Esophagus (tissue), 2 donors: ENCODE measurements around the gene ATP6V1D. TPM values are rescaled to one million over a fixed set of nuclear protein-coding genes. Genes with fewer than 3 reads are reported as not detected.

Source experiments
- H3K27ac ChIP-seq, 2 donors: one replicate each; pipeline ENCODE4 v1.5.1; 2013; ENCODE audit warnings: low read depth in 2 of 2, mild to moderate bottlenecking in 2 of 2, inconsistent platforms in 1 of 2, low read length in 1 of 2, moderate library complexity in 1 of 2
- H3K27me3 ChIP-seq, 2 donors: one replicate each; pipeline ENCODE4 v1.6.1; 2013; ENCODE audit warnings: low read length in 2 of 2, control low read depth in 1 of 2, mild to moderate bottlenecking in 1 of 2; ENCODE audit not compliant: insufficient read depth in 2 of 2, control insufficient read depth in 1 of 2
- H3K36me3 ChIP-seq, 2 donors: one replicate each; pipeline ENCODE4 v1.6.1; 2013; ENCODE audit warnings: low read length in 1 of 2; ENCODE audit not compliant: control insufficient read depth in 2 of 2, insufficient read depth in 2 of 2
- H3K4me1 ChIP-seq, 2 donors: one replicate each; pipeline ENCODE4 v1.6.1; 2013; ENCODE audit warnings: low read length in 1 of 2; ENCODE audit not compliant: control insufficient read depth in 2 of 2, insufficient read depth in 2 of 2
- H3K4me3 ChIP-seq, 2 donors: one replicate each; pipeline ENCODE4 v1.5.1; 2013; ENCODE audit warnings: low read length in 2 of 2, mild to moderate bottlenecking in 2 of 2, low read depth in 1 of 2, moderate library complexity in 1 of 2
- H3K9me3 ChIP-seq, 2 donors: one replicate each; pipeline ENCODE4 v1.6.1; 2013; ENCODE audit warnings: mild to moderate bottlenecking in 2 of 2, low read depth in 1 of 2, low read length in 1 of 2, moderate library complexity in 1 of 2; ENCODE audit not compliant: control insufficient read depth in 2 of 2, insufficient read depth in 1 of 2
- WGBS, 2 donors: extraction: QIAGEN DNeasy Blood & Tissue Kit; methylation state at CpG; one replicate each; pipeline ENCODE4 v1.1.7; 2013; 5-methylcytosine and 5-hydroxymethylcytosine counted together
- polyA plus RNA-seq, 2 donors: library from polyadenylated mRNA; stranded (reverse); fragments of 200-250 nt; gene quantifications; one replicate each; pipeline ENCODE4 v1.2.3, GENCODE V29; 2013
- donor health status: healthy with polysubstance abuse.
- donor health status: Bipolar disorder and iron deficiency.

ATP6V1D gene
- polyA plus RNA-seq, 2 donors: 74.5 to 114 TPM

DNA sequence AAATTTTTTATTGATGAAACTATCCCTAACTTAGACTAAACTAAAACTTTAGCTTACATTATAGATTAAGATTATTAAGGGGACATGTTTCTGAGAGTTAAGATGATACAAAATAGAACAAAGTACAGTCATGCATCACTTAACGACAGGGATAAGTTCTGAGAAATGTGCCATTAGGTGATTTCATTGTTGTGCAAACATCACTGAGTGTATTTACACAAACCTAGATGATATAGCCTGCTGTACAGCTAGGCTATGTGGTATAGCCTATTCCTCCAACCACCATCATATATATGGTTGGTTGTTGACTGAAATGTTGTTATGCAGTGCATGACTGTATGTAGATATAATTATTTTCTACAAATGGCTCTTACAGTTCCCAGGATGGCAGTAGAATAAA is 46.5 kb downstream of the ATP6V1D start:
- Histone ChIP-seq H3K4me3 (no peak overlapping the region), H3K27me3 (no peaks in the 10 kb centered on the region), H3K4me1 (no peaks in the 10 kb centered on the region), H3K27ac (no peak overlapping the region), H3K9me3 (no peaks in the 10 kb centered on the region), H3K36me3 (no peaks in the 10 kb centered on the region)
- WGBS, 2 donors: 60 to 78% methylated on average over 1 of the region's 1 CpG

- Histone ChIP-seq H3K27me3 (no peaks in the 10 kb centered on the region), H3K4me1 (no peaks in the 10 kb centered on the region), H3K4me3 (no peak overlapping the region), H3K9me3 (no peaks in the 10 kb centered on the region), H3K27ac (no peak overlapping the region), H3K36me3 (no peaks in the 10 kb centered on the region)
- WGBS, 2 donors: 94 to 97% methylated on average over 2 of the region's 2 CpGs
These were observed 47.7 kb downstream of the ATP6V1D start for GRCh38 chr14:67311868-67312267.

Other genes starting within 250 kb of the ATP6V1D start
- gene GARIN2, start 170.4 kb downstream of the ATP6V1D start, polyA plus RNA-seq: under 1 TPM; 0.04 to 0.24 TPM
- 1 to 10 TPM; 6.9 to 9.0 TPM for gene PALS1, start 118.4 kb downstream of the ATP6V1D start, polyA plus RNA-seq
- 10 to 100 TPM; 20.4 to 95.9 TPM for gene EIF2S1, start 524 bp upstream of the ATP6V1D start, polyA plus RNA-seq
- 10 to 100 TPM; 16.5 to 19.0 TPM for gene PLEK2, start 52.4 kb upstream of the ATP6V1D start, polyA plus RNA-seq
- under 1 TPM; 0.26 to 0.28 TPM for gene TMEM229B, start 128.9 kb upstream of the ATP6V1D start, polyA plus RNA-seq
- gene PLEKHH1, start 173.5 kb upstream of the ATP6V1D start, polyA plus RNA-seq: 10 to 100 TPM in 1 of 2 donors, 1 to 10 TPM in 1; 2.4 to 10.3 TPM
- 10 to 100 TPM; 16.3 to 17.0 TPM for gene PIGH, start 240.5 kb upstream of the ATP6V1D start, polyA plus RNA-seq